NT2/D1 (cell line): ENCODE measurements around the gene NAXE.

Experiments
- SUZ12 ChIP-seq: IDR thresholded peaks from 2 replicates; pipeline ENCODE4 v1.6.1; 2011; ENCODE audit not compliant: insufficient read length, insufficient read depth; ENCODE audit errors: extremely low read depth
- YY1 ChIP-seq: IDR thresholded peaks from 2 replicates; pipeline ENCODE4 v1.6.1; 2011; ENCODE audit not compliant: insufficient read length, insufficient read depth
- ZNF274 ChIP-seq: IDR thresholded peaks from 2 replicates; pipeline ENCODE4 v1.6.1; 2011; ENCODE audit warnings: mild to moderate bottlenecking, low read depth, low read length

DNA sequence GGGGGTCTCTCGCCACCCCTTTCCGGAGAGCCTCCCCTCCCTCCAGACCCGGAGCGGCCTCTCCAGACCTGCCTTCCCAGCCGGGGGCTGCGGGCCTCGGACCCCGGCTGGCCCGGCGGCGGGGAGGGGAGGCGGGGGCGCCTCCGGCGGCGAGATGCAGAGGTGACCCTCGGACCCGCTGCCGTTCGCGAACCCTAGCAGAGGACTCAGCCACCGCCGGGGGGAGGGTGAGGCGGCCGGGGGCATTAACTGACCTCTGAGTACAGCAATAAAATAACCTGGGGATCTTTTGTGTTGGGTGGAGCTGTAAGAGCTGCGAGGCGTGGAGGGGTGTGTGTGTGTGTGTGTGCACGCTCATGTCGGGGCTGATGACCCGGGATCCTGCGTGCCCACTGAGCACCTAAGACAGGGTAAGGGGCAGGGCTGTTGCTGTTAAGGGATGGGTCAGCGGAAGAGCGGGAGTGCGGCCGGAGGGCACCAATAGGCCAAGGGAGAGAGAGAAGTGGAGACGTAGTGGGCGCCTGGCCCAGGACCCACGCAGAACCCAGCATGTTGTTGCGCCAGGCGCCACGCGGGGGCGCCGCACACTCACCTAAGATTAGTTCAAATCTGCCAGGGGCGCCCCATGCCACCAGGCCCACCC is 34.0 kb downstream of the NAXE start:
- TF ChIP-seq ZNF274: no peak
- no peak for TF ChIP-seq YY1
- TF ChIP-seq SUZ12: no peak
